Iris pigment epithelial cell (primary cell): ENCODE data around the gene C11orf54.

Experiments used
- DNase-seq: peaks from one replicate; pipeline ENCODE4 v3.0.0-alpha.2; 2011; ENCODE audit warnings: low read depth

C11orf54 gene

GRCh38 chr11:93741094-93741881 is at the start of gene C11orf54, which contains the start of gene TAF1D:
TSS of gene C11orf54 (plus strand) at chr11:93741672. CDS start at chr11:93747394, 5,722 bp downstream.
TSS of gene TAF1D (minus strand) at chr11:93741495. CDS start at chr11:93739304, 2,191 bp downstream.
- DNase-seq, result peak; percentile 98

- DNase-seq, result no peak
Measured at GRCh38 chr11:93694109-93694508, 47.4 kb upstream of the C11orf54 start.

- no peak for DNase-seq
Measured at GRCh38 chr11:93694557-93694956, 46.9 kb upstream of the C11orf54 start.

- DNase-seq, result no peak
Measured at GRCh38 chr11:93697611-93698010, 43.9 kb upstream of the C11orf54 start.

- peak; percentile 64 for DNase-seq
Measured at GRCh38 chr11:93700830-93701229, 40.6 kb upstream of the C11orf54 start.

GRCh38 chr11:93704237-93704636 is 37.2 kb upstream of the C11orf54 start:
- no peak for DNase-seq

- DNase-seq, result no peak
Measured at GRCh38 chr11:93710239-93710638, 31.2 kb upstream of the C11orf54 start.

- no peak for DNase-seq
Measured at GRCh38 chr11:93712678-93713077, 28.8 kb upstream of the C11orf54 start.

- DNase-seq, result no peak
Measured at GRCh38 chr11:93715797-93716396, 25.6 kb upstream of the C11orf54 start.

GRCh38 chr11:93717501-93717900 is 24.0 kb upstream of the C11orf54 start:
- no peak for DNase-seq

GRCh38 chr11:93718057-93718563 is 23.4 kb upstream of the C11orf54 start:
- no peak for DNase-seq

GRCh38 chr11:93719310-93719709 is 22.2 kb upstream of the C11orf54 start:
- DNase-seq, result no peak

- DNase-seq, result no peak
Measured at GRCh38 chr11:93720522-93720921, 20.9 kb upstream of the C11orf54 start.

- no peak for DNase-seq
Measured at GRCh38 chr11:93724089-93724488, 17.4 kb upstream of the C11orf54 start.

GRCh38 chr11:93727985-93728791 is 13.3 kb upstream of the C11orf54 start:
- peak; percentile 60 for DNase-seq

GRCh38 chr11:93728792-93729128 is 12.7 kb upstream of the C11orf54 start:
- no peak for DNase-seq

- DNase-seq, result no peak
Measured at GRCh38 chr11:93729129-93729616, 12.3 kb upstream of the C11orf54 start.

GRCh38 chr11:93730108-93731107 is 11.1 kb upstream of the C11orf54 start:
- no peak for DNase-seq

GRCh38 chr11:93732237-93732892 is 9.1 kb upstream of the C11orf54 start:
- no peak for DNase-seq

GRCh38 chr11:93733474-93733873 is 8.0 kb upstream of the C11orf54 start:
- no peak for DNase-seq
